ENCODE measurements around the gene MPHOSPH8.

- TF ChIP-seq CTCF (IDR thresholded peaks at IDR 0.05): no peak
- no peak for TF ChIP-seq EP300 (IDR thresholded peaks at IDR 0.05)
Observed at GRCh38 chr13:19663416-19663979, 30.0 kb downstream of the MPHOSPH8 start.

All from tibial nerve (tissue), 4 donors.